B cell (primary cell): ENCODE results near the gene DLG1. TPM values are rescaled to one million over a fixed set of nuclear protein-coding genes. Genes with fewer than 3 reads are reported as not detected.

Experiments
- ATAC-seq: fragments of 200-7000 bp; cut with Tn5 transposase; one replicate; pipeline ENCODE4 v1.10.0; 2021; ENCODE audit warnings: low read depth, mild to moderate bottlenecking, moderate number of reproducible peaks, moderate library complexity
- CTCF ChIA-PET: fragments of 350-600 bp; sonication (Branson Sonifier 250); formaldehyde crosslinking; loops from one replicate; lab custom pipeline; 2021; ENCODE audit warnings: antibody characterized with exemption, inconsistent platforms; lab: Charles Lee
- POLR2A ChIA-PET: fragments of 350-600 bp; sonication (Branson Sonifier 250); formaldehyde crosslinking; loops from one replicate; lab custom pipeline; 2021; ENCODE audit warnings: antibody characterized with exemption; lab: Charles Lee
- DNase-seq: peaks from one replicate; pipeline ENCODE4 v3.0.0; 2013
- H2AFZ ChIP-seq: 2 replicates; pipeline ENCODE4 v1.6.1; 2012; ENCODE audit warnings: mild to moderate bottlenecking, low read depth, low read length; ENCODE audit not compliant: insufficient read depth, poor library complexity, severe bottlenecking
- H3K27ac ChIP-seq, 2 donors: 1 replicate in 1 of 2; 2 replicates in 1 of 2; pipeline ENCODE4 v1.5.1; 2012 to 2013; ENCODE audit warnings: low read length in 2 of 2, mild to moderate bottlenecking in 2 of 2, moderate library complexity in 1 of 2
- H3K27me3 ChIP-seq, 4 experiments: fragments of 200-600 bp in 1 of 4; sonication (generic) in 1 of 4; replicated peaks in 1 of 4; 1 replicate in 2 of 4; 2 replicates in 2 of 4; pipeline versions ENCODE4 v1.6.1 to v1.7.0; 2013 to 2016; ENCODE audit warnings: low read length in 3 of 4, mild to moderate bottlenecking in 2 of 4, mixed read lengths in 1 of 4, moderate library complexity in 1 of 4; ENCODE audit not compliant: insufficient read depth in 4 of 4, control insufficient read depth in 3 of 4; ENCODE audit errors: control extremely low read depth in 1 of 4
- H3K36me3 ChIP-seq, 2 experiments: replicated peaks in 1 of 2; 1 replicate in 1 of 2; 2 replicates in 1 of 2; pipeline versions ENCODE4 v1.6.1 to v1.7.1; 2013; ENCODE audit warnings: low read length in 1 of 2; ENCODE audit not compliant: insufficient read depth in 2 of 2, control insufficient read depth in 1 of 2; ENCODE audit errors: control extremely low read depth in 1 of 2, extremely low read depth in 1 of 2
- H3K4me1 ChIP-seq, 2 donors: fragments of 200-600 bp in 1 of 2; sonication (generic) in 1 of 2; 1 replicate in 1 of 2; 2 replicates in 1 of 2; pipeline versions ENCODE4 v1.5.1 to v1.6.1; 2013 to 2017; ENCODE audit warnings: low read length in 2 of 2; ENCODE audit not compliant: control insufficient read depth in 2 of 2, insufficient read depth in 2 of 2
- H3K4me2 ChIP-seq: replicated peaks from 2 replicates; pipeline ENCODE3; 2012; ENCODE audit warnings: mild to moderate bottlenecking, low read depth, low read length; ENCODE audit not compliant: poor library complexity, severe bottlenecking
- H3K4me3 ChIP-seq, 5 experiments: fragments of 200-600 bp in 1 of 5; sonication (generic) in 1 of 5; 1 replicate in 3 of 5; 2 replicates in 2 of 5; pipeline versions ENCODE4 v1.5.1 to v1.7.0; 2011 to 2016; ENCODE audit warnings: low read length in 4 of 5, mild to moderate bottlenecking in 4 of 5, low read depth in 2 of 5, control low read depth in 1 of 5, moderate library complexity in 1 of 5; ENCODE audit not compliant: insufficient read depth in 1 of 5; ENCODE audit errors: control extremely low read depth in 1 of 5, extremely low read depth in 1 of 5
- H3K79me2 ChIP-seq: fragments of 200-600 bp; sonication (generic); one replicate; pipeline ENCODE4 v1.6.0; 2016; ENCODE audit warnings: low read length; ENCODE audit not compliant: control insufficient read depth, insufficient read depth
- H3K9ac ChIP-seq: fragments of 200-600 bp; sonication (generic); 2 replicates; pipeline ENCODE4 v1.6.1; 2017; ENCODE audit warnings: mild to moderate bottlenecking, low read length, moderate library complexity
- H3K9me3 ChIP-seq, 3 donors: one replicate each; pipeline versions ENCODE4 v1.6.1 to v1.7.1; 2013; ENCODE audit warnings: low read length in 2 of 3; ENCODE audit not compliant: control insufficient read depth in 2 of 3, insufficient read depth in 1 of 3; ENCODE audit errors: control extremely low read depth in 1 of 3
- H4K20me1 ChIP-seq: 2 replicates; pipeline ENCODE4 v1.6.0; 2012; ENCODE audit warnings: mild to moderate bottlenecking, low read length; ENCODE audit not compliant: insufficient read depth, control insufficient read depth, poor library complexity, severe bottlenecking
- H3K27ac Mint-ChIP-seq: one replicate; pipeline ENCODE4 v1.8.0; 2021; ENCODE audit warnings: mixed read lengths
- H3K27me3 Mint-ChIP-seq: one replicate; pipeline ENCODE4 v1.8.0; 2021; ENCODE audit warnings: mixed read lengths
- H3K4me1 Mint-ChIP-seq: one replicate; pipeline ENCODE4 v1.8.0; 2021; ENCODE audit warnings: mixed read lengths
- H3K4me3 Mint-ChIP-seq: one replicate; pipeline ENCODE4 v1.8.0; 2021; ENCODE audit warnings: mixed read lengths
- H3K9me3 Mint-ChIP-seq: one replicate; pipeline ENCODE4 v1.8.0; 2022; ENCODE audit warnings: mixed read lengths; ENCODE audit not compliant: insufficient read depth
- CTCF ChIP-seq: fragments of 200-600 bp; IDR thresholded peaks from one replicate; pipeline ENCODE4 v1.8.0; 2022; ENCODE audit warnings: antibody characterized with exemption, mild to moderate bottlenecking
- EZH2 ChIP-seq: IDR thresholded peaks from 2 replicates; pipeline ENCODE4 v1.6.1; 2012; ENCODE audit warnings: borderline replicate concordance, low read depth, mild to moderate bottlenecking, moderate library complexity, low read length; ENCODE audit not compliant: insufficient read depth, poor library complexity, severe bottlenecking
- WGBS: methylation state at CpG from one replicate; pipeline ENCODE4 v1.1.5; 2013; ENCODE audit warnings: missing lambda C conversion rate; ENCODE audit not compliant: insufficient coverage; 5-methylcytosine and 5-hydroxymethylcytosine counted together
- intact Hi-C: fragments of 100-400 bp; cut with micrococcal nuclease; formaldehyde crosslinking; loops from one replicate; pipeline ENCODE4 v1.10.0; 2022
- polyA plus RNA-seq: library from polyadenylated mRNA; depleted of rRNA; stranded (reverse); fragments of >200 nt; gene quantifications from 2 replicates; pipeline ENCODE4 v1.2.3, GENCODE V29; 2012
- total RNA-seq, 2 donors: library from RNA; stranded (reverse); fragments of 120-200 nt in 1 of 2; gene quantifications; 1 replicate in 1 of 2; 2 replicates in 1 of 2; pipeline versions ENCODE4 v1.2.3 to v1.2.4, GENCODE V29; 2013 to 2022

DLG1 gene
- total and polyA plus RNA-seq, 2 donors (not counting 1 experiment from before 2014, with no cell fraction given): 23.4 to 114 TPM

GRCh38 chr3:197024881-197025735 is 273.3 kb downstream of the DLG1 start:
- Histone ChIP-seq H3K4me3 (no peak overlapping the region), H2AFZ (no peak overlapping the region), H3K27me3 (peaks cover 0 to 59% (median 7%) of the 10 kb centered on the region in 4 experiments), H3K36me3 (no peaks in the 10 kb centered on the region), H3K27ac (no peak overlapping the region), H3K9ac (no peak overlapping the region), H3K4me2 (no peak overlapping the region), H3K4me1 (peaks cover 41 to 42% of the 10 kb centered on the region in 2 donors), H3K9me3 (peaks cover 0 to 13% (median 0%) of the 10 kb centered on the region in 3 donors), H3K79me2 (no peaks in the 10 kb centered on the region), H4K20me1 (peaks cover 5% of the 10 kb centered on the region)
- TF ChIP-seq EZH2 (no peak), CTCF (no peak)
- intact Hi-C loops: no loop called here
- ChIA-PET POLR2A (no interaction called here), CTCF (interaction anchor here (5.2 kb wide), 1 partner anchor 21 kb away, joined by 45 read pairs; no protein-coding TSS in a partner anchor)
- 94% methylated on average over 25 of the region's 28 CpGs for WGBS
- peaks cover 45% of the 10 kb centered on the region for H3K4me1 Mint-ChIP-seq
- ATAC-seq (no peak), DNase-seq (peak; percentile 25)
- no peaks in the 10 kb centered on the region for H3K9me3 Mint-ChIP-seq
- peak overlapping the region; percentile 55 for H3K4me3 Mint-ChIP-seq
- H3K27ac Mint-ChIP-seq: peak overlapping the region; percentile 16
- H3K27me3 Mint-ChIP-seq: peaks cover 24% of the 10 kb centered on the region
